ENCODE data around the gene LNX2.
"Not testable (repeated sequence)": the region's sequence is repeated elsewhere in the genome, so short reads cannot be mapped to it uniquely, and the experiment has no call there.

The LNX2 gene

GRCh38 chr13:27636589-27637288 lies 16.4 kb upstream of the LNX2 start:
- no peak for FAIRE-seq

GRCh38 chr13:27635266-27635665 lies 14.9 kb upstream of the LNX2 start:
- no peak for FAIRE-seq

GRCh38 chr13:27634791-27635190 lies 14.5 kb upstream of the LNX2 start:
- FAIRE-seq = no peak

DNA sequence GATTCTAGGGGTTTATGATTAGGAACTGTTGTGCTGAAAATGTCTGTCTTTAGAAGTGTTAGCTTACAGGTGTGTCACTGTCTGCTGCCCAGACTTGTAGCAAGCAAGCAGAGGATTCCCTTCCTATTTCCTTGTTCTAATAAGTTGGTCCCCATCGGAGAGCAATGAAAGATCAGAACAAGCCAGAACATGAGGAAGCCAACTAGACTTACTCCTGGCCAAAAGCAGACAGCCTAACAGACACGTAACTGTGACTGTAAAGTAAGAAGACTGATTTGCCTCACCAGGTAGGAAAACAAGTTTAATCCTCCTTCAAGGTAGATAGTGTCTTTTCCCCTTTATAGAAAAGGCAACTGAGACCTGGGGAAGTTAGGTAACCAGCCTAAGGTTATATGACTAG lies 13.9 kb upstream of the LNX2 start:
- no peak for FAIRE-seq

DNA sequence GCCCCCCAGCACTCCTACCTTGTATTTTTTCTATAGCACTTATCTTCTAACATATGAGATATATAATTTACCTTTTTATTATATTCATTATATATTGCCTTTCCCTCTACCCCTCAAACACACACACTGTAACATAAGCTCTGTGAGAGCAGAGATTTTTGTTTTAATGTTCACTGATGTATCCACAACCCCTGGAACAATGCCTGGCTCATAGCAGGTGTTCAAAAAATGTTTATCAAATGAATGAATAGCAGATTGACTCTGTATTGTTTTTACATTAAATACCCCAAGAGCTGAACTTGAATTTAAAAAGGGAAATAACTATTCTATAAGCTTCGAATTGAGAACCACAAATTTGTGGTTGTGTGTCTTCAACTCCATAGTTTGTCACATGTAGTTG lies 12.3 kb upstream of the LNX2 start:
- no peak for FAIRE-seq

GRCh38 chr13:27632214-27632613 lies 11.9 kb upstream of the LNX2 start:
- FAIRE-seq = no peak

DNA sequence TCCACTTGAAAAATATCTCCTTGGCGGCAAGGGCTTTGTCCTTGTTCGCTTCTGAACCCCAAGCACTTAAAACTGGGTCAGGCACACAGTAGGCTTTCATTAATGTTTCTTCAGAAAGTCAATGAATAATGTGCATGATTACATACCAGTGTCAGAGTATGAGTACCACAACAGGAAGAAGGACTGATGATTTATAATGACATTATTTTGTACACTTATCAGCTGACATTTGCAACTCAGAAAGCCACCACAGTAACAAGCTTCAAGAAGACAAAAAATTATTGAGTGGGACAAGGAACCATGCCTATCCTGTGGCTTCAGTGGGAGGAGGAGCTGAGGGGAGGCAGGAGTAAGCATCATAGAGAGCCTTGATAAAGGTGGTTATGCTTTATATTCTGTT lies 11.3 kb upstream of the LNX2 start:
- no peak for FAIRE-seq

DNA sequence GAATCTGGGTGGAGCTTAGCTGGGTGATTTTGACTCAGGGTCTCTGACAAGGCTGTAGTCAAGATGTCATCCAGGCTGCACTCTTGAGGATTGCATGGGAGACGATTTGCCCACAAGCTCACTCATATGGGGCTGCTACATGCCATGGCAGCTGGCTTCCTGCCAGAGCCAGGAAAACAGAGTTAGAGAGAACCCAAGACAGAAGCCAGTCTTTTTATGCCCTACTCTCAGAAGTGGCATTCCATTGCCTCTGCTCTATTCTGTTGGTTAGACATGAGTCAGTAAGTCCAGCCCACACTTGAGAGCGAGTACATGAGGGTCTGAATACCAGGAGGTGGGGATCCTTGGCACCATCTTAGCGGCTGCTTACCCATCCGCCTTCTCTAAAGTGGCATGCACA lies 10.8 kb upstream of the LNX2 start:
- no peak for FAIRE-seq

- FAIRE-seq = not testable (repeated sequence)
Measured at GRCh38 chr13:27628766-27629165, 8.4 kb upstream of the LNX2 start.

DNA sequence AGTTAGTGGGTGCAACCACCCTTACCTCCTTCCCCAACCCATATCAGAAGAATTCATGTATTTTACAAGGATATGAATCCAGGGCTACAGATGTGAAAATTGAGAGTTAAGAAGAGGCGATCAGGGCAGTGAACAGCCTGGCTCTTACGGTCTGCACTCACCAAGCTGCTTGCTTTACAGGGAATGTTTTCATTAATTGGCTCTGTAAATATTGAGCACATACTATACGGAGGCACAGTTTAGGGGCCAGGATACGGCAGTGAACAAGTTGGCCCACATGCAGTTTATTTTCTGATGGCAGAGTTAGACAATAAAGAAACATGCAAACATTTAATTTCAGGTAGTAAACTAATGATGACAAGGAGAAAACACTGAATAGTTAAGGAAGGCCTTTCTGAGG lies 7.8 kb upstream of the LNX2 start:
- FAIRE-seq = no peak

DNA sequence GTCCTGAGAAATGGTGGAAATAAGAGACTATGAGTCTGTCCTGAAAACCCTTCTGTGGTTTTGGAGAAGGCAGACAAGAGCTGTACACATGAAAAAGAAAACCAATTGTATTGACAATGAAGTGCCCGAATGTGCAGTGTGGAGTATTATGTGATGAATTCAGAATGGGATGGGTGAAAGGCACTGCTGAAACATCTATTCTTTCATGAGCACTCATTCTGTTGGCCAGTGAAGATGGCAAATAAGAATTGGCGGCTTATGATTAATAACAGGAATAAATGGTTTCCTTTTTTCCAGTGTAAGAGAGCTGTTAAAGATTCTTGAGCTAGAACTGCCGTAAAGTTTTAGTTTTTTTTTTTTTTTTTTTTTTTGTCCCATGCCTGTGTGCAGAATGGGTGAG lies 7.1 kb upstream of the LNX2 start:
- no peak for FAIRE-seq

GRCh38 chr13:27625839-27626238 lies 5.5 kb upstream of the LNX2 start:
- no peak for FAIRE-seq

DNA sequence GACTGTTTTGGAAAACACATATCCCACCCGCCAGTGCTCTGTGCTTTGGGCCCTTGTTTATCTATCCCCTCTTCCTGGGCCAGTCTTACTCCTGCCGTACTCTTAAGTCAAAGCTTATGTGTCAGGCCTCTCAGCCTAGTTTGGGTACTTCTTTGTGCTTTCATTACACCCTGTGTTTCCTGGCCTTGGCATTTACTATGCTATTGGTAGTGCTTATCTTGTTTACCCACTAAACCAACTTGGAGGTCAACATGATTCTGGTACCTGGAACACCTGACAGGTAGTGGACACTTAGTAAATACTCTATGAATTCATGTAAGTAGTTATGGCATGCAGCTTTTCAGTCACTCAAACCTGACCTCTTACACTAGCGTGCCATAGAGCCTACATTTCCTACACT lies 3.7 kb upstream of the LNX2 start:
- no peak for FAIRE-seq

DNA sequence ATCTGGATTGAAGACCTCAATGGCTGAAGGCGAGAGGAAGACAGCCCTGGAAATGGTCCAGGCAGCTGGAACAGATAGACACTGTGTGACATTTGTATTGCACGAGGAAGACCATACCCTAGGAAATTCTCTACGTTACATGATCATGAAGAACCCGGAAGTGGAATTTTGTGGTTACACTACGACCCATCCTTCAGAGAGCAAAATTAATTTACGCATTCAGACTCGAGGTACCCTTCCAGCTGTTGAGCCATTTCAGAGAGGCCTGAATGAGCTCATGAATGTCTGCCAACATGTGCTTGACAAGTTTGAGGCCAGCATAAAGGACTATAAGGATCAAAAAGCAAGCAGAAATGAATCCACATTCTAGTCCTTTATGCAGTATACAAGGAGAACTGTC lies 2.6 kb upstream of the LNX2 start:
- FAIRE-seq = no peak

GRCh38 chr13:27622102-27622820 lies 1.9 kb upstream of the LNX2 start:
- no peak for FAIRE-seq

DNA sequence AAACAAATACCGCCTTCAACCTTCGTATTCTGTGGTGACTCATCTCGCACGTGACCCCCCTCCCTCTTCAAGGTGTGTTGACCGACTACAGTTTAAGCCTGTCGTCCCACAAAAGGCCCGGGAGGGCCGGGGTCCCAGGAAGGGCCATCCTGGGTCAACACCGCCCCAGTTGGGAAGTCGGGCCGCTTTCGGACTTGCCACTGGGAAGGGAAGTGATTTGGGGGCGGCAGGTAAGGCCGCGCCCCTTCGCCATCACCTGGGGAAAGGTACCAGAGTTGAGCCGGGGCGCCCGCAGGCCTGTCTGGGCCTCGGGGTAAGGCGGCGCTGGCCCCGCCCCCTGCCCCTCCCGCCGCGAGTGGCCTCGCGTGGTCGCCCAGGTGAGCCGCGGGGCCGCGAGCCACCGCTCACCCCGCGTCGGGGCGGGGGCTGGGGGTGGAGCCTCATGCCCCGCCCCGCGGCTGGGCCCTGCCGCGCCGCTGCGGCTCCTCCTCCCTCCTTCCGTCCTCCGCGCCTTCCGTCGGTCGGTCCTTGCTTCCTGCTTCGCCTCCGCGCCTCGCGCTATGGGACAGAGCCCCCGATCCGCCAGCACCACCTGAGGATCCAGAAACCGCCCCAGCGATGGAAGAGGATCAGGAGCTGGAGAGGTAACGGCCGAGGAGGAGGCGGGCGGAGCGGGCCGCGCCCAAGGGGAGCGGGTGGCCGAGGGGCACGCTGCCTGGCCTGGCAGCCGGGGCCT lies 1.2 kb upstream of the LNX2 start, which contains the start of gene POLR1D:
Gene POLR1D, plus strand, starts transcription at position 527 of the 736 bp plus-strand sequence. Its CDS starts 92 bp downstream, at position 619.
- no peak for FAIRE-seq

DNA sequence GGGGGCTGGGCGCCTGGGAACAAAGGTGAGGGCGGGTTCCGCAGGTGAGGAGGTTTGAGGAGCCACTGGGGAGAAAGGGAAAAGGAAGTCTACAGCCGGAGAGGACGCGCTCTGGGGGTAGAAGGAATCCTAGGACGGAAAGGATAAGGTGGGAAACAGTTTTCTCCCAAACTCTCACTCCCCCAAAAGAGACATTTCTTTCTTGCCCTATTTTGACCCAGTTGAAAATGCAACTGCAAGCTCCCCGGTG lies 712 bp upstream of the LNX2 start:
- FAIRE-seq = no peak

DNA sequence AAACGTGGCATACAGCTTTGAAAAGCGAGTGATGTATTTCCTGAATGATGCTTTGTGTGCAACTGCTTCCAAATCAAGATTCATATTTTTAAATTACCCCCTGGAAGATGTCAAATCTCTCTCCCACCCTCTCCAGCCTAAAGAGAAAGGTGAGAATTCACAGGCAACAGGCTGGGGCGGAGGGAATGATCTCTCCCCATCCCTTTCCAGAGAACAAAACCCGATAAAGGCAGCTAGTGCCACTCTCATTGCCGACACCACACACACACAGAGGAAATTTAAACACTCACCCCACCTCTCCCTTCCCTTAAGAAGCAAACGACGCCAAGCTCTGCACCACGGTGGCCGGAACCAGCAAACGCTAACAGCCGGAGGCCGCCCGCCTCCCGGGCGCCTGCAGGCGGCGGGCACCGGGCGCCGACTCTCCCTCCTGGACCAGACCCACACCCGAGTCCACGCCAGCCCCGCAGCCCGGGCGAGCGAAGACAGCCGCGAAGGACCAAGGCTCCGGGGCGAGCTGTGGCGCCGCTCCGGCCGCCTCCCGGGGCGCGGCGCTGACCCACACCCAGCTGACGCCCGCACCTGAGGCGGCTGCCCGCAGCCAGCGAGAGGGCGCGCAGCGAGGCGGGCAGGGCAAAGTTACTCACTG lies 477 bp downstream of the LNX2 start:
- FAIRE-seq = no peak

- FAIRE-seq = no peak
Measured at GRCh38 chr13:27619093-27619727, 1.1 kb downstream of the LNX2 start.

DNA sequence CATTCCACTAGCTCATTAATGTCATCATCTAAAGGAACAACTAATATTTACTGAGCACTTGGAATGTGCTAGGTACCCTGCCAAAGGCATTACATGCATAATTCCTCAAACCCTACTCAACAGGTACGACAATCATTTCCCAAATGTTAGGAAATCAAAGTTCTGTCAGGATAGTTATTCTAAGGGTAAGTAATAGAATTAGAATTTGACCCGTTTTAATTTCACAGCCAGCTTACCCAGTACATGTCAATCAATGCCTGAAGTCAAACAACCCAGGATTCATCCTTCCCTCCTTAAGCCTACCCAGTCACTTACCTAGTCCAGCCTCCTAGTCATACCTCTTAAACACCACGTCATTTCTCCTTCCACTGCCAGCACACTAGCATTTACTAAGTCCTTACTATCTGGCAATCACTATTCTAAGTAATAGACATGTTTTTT lies 2.4 kb downstream of the LNX2 start:
- FAIRE-seq = no peak

- no peak for FAIRE-seq
Measured at GRCh38 chr13:27613628-27614027, 6.7 kb downstream of the LNX2 start.

DNA sequence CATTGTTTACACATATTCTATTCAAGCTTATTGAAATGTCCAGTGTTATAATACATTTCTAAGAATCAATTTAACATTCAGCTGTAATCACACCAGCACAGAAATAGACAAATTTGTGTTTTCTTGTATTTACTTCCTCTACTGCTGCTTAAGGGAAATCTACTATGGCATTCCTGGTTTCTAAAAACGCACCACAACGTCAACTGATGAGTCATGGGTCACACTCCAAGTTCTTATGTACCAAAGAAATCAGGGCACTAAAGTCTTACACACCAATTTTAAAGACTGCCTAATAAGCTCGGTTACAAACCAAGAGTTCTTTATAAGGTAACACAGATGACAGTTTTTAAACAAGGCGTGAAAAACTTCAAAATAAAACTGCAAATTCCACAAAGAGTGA lies 13.2 kb downstream of the LNX2 start:
- peak; percentile 29 for FAIRE-seq

DNA sequence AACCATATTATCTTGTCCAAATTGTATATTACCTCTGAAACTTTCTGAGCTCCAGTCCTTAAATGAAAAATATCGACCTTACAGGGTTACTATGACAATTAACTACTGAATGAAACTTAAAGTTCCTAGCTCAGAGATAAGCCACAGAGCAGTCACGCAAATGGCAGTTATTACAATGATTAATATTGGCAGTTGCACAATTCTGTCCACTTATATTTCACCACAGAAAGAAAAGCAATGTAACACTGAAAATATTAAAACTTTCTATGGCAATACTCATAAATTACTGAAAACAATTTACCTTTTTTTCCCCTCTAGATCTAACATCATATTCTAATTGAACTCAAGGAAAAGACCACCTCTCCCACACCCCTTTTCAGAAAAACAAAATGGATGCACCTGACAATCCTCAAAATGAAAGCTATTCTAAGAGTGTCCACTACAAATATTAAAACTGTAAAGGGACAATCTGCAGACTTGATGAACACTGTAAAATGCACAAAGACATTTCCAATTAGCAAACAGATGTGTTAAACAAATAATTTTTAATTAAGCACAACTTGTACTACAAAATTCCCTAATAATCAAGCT lies 14.6 kb downstream of the LNX2 start:
- FAIRE-seq = no peak
